ENCODE results near the gene HEXA.

Gene HEXA

DNA sequence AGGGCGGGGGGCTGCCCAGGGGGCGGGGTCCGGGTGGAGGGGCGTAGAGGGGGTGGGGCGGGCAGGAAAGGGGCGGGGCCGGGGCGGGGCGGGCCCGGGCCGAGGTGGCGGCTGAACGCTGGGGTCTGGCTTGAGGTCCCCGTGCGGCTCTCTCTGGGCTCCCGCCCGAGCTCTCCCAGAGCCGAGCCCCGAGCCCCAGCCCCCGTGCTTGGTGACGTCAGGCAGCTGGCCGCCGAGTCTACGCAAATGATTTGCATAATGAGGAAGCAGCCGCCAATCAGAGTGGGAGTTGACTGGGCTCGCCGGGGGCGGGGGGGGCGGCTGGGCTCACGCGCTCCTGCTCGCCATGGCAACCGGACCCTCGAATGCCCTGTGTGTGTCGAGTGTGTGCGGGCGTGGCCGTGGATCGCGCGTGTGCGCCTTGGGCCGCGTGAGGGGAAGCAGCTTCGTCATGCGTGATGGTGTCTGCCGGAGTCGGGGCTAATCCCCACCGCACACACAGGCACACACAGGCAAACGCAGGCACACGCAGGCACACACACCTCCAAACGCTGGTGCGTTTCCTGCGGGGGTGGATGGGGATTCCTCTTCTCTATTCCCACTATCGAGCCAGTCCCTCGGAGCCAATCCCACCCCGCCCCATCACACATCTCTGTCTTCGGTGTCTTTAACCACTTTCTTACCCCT, 55.7 kb downstream of the HEXA start, which contains the start of gene CELF6:
Gene CELF6, minus strand, starts transcription at position 173 of the 687 bp plus-strand sequence. CDS start 283 bp downstream, outside the sequence.
- DNase-seq (ENCODE audit: low read depth in 2 of 3, low spot score in 1 of 3) = peak; percentile 34 to 52 (median 35)

DNA sequence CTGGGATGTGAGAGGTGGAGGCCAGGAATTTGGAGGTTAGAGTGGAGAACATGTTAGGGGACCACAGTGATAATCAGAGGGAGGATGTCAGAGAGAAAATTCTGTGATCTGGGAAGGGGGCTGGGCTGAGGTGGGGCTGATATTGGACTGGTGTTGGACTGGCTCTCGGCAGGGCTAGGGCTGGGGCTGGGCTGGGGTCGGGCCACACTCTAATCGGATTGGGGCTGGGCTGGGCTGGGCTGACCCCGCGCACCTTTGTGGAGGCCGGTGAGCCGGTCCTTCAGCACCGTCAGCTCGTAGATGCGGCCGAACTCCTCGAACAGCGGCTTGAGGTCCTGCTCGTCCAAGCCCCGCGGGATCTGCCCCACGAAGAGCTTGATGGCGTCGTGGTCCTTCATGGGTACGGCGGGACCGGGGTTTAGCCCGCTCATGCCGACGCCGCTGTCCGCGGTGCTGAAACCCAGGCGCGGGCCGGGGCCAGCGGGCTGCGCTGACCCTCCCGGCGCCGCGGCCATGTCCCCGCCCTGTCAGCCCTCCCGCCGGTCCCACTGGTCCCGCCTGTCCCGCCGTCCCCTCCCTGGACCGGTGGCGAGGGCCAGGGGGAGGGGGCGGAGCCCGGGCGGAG, 56.3 kb downstream of the HEXA start:
- peak in 1 of 3 donors; percentile 20 for DNase-seq (ENCODE audit: low read depth in 2 of 3, low spot score in 1 of 3)

DNA sequence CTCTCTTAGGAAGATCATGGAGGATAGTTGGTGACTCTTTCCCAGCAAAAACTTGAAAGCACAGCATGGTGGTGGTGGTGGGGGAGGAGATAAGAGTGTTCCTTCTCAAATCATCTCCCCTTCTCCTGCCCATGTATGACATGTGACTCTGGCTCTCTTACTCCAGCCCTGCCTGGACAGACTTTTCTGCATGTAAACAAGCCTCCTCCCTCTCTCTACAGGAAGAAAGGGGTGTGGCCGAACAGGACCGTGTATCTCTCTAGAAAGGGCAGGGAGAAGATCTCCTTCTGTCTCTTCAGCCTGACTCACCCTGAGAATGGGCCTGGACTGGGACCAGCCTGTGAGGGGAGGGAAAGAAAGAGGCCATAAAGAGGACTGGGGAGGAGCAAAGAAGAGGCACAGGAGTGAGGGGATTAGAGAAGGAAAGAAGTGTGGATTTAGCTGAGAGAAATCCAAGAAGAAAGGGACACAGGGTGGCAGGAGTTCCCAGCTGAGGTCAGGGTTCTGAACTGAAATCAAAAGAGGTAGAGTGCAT, 57.3 kb downstream of the HEXA start:
- no peak for DNase-seq (ENCODE audit: low read depth in 2 of 3, low spot score in 1 of 3)

DNA sequence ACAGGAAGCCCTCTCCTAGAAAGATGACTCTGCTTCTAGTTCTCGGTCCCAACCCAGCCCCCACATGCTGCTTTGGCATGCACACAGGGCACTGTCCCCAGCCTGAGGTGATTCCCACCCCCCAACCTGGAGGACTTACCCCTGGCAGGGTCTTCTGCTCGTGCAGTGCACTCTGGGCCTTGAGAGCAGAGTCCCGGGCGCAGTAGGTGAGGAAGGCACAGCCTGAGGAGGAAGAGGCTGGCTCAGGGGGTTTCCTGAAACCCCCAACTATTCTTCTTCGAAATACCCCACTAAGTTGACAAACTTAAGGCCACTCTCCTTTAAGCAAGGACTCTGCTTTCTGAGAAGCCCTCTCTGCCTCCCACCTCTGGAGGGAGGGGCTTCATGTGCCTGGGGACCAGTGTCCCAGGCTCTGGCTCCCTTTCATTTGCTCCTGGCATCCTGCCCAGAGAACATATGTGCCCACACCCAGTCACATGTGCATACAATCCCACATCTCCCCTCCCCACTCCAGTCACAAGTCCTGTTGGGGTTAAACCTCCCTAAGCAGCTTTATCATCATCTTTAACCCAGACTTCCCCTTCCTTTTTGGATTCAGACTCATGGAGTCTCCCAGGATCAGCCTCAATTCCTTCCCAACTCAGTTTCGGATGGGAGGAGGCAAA, 60.0 kb downstream of the HEXA start:
- no peak for DNase-seq (ENCODE audit: low read depth in 2 of 3, low spot score in 1 of 3)

DNA sequence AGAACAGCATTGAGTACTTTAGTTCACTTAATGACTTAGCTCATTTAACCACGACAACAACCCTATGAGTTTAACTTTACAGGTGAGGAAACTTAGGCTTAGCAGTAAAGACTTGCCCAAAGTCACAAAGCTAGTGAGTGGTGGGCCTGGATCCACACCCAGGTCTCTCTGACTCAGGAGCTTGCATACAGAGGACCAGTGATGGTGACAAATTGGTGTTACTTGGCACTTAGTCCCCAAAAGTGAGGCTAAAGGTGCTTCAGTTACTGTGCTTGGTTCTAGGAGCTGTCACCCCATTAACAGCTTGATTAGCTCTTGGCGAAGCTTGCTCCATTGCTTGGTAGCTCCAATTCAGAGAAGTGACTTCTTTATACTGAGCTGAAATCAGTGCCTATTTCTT, 61.9 kb downstream of the HEXA start:
- DNase-seq (ENCODE audit: low read depth in 2 of 3, low spot score in 1 of 3) = no peak

DNA sequence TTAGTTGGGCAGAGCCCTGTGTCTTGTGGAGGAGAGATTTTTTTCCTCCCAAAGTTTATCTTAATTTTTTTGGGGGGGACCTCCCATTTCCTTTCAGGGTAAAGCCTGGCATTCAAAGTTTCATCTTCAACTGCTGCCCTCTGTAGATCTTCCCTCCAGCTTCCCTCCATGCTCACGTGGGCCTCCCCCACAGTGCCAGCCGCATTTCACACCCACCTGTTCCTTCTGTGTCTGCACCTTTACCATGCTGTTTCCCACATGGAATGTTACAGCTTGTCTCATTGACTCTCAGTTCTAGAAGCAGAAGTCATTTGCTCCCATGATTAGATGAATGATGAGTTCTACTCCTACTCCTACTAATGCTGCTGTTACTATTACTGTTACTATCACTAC, 62.4 kb downstream of the HEXA start:
- DNase-seq (ENCODE audit: low read depth in 2 of 3, low spot score in 1 of 3) = no peak

DNA sequence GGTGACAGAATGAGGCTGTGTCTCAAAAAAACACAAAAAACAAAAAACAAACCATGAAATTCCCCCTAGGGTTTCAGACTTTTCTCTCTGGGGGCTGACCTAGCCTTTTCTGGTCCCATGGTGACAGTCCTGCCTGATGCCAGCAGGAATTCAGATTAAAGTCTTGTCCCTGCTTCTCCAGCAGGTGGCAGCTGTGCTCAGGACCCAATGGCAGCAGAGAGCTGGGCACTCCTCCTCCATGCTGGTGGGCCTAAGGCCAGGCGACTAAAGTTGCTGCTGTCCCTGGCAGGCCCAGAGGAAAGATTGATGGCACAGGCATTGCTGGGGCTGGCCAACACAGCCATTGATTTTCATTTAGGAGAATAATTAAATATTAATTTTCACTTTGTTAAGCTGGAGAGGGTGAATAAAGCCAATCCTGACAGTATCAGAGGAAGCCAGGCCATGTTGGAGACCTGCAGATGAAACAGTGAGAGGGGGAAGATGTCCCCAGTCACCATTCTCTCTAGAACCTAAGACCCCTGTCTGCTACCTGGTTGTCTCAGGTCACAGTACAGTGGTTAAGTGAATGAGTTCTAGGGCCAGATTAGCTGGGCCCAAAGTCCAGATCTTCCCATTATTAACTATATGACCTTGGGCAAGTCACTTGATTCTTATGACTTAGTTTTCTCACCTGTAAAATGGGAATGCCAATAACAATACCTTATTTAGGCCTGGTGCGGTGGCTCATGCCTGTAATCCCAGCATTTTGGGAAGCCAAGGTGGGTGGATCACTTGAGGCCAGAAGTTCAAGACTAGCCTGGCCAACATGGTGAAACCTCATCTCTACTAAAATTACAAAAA, 63.0 kb downstream of the HEXA start:
- peak; percentile 39 to 50 (median 46) for DNase-seq (ENCODE audit: low read depth in 2 of 3, low spot score in 1 of 3)

DNA sequence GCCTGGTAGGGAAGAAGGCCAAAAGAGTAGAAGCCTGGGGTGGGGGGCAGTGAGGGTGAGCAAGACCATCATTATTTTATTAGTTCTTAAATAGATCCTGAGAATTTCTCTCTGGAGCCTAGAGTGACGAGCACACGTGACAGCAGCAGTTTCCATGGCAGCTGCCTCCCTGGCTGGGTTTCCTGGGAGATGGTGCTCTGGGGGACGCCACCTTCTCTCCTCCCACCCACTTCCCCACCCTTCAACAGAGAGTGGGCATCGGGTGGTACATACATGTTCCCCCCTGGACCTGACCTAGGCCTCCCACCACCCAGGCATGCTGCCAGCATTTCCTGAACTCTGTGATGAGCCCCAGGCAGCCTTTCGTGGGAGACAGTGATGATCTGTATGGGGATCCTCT, 68.8 kb downstream of the HEXA start:
- DNase-seq (ENCODE audit: low read depth in 2 of 3, low spot score in 1 of 3) = no peak

DNA sequence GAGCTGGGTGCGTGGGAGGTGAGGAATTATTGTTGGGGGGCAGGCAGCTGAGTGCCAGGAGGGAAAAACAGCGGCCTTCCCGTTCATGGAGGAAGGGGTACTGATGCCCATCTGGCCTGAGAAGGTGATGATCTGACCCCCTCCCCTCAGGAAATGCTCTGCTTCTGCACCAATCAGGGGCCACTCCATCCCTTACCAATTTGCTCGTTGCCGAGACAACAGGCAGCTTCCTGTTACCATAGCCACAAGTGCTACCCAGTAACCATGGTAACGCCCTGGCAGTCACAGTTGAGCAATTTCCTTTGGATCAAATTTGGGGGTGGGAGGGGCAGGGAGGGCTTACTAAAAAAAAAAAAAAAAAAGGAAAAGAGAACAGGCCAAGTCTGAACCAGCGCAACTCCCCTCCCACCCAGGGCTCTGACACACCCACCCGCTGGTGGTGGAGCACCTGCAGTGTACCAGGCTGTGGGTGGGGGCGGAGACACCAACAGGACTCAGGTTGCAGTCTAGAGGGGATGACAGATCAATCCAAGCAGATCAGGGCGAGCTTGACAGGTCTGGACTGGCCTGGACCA, 69.5 kb downstream of the HEXA start:
- no peak for DNase-seq (ENCODE audit: low read depth in 2 of 3, low spot score in 1 of 3)

DNA sequence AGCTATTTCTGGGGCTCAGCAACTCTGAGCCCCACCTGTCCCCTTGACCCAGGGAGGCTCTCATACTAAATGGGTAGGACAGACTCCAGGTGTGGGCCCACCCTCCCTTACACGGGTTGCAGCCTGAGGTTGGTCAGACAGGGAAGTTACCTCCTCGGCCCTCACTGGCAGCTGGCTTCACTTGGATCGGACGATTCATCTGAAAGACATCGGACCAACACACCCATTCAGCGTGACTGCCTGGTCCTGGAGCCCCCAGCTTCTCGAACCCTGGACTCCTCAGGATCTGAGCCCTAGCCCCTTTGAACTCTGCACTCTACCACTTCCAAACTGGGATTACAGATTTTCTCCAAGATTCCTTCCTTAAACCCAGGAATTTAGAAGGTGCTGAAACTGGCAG, 71.2 kb downstream of the HEXA start:
- no peak for DNase-seq (ENCODE audit: low read depth in 2 of 3, low spot score in 1 of 3)

DNA sequence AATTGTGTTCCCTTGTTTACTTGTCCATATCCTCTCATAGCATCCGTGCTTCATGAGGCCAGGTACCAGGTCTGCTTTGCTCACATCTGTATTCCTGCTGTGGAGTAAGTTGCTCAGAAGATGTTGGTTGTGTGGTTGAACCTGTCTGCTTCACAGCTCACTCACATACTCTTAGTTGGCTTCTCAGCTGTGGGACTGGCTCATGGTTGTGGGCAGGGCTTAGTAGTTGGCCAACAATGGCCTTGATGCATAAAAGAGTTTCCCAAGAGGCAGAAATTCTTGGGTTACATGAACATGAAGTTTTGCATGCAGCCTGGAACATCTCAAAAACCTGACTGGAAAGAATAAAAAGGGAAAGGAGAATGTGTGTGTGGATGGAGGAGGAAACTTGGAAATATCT, 72.9 kb downstream of the HEXA start:
- DNase-seq (ENCODE audit: low read depth in 2 of 3, low spot score in 1 of 3) = no peak
